ENCODE results near the gene GPR141.

Gene GPR141, protein sequence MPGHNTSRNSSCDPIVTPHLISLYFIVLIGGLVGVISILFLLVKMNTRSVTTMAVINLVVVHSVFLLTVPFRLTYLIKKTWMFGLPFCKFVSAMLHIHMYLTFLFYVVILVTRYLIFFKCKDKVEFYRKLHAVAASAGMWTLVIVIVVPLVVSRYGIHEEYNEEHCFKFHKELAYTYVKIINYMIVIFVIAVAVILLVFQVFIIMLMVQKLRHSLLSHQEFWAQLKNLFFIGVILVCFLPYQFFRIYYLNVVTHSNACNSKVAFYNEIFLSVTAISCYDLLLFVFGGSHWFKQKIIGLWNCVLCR

DNA sequence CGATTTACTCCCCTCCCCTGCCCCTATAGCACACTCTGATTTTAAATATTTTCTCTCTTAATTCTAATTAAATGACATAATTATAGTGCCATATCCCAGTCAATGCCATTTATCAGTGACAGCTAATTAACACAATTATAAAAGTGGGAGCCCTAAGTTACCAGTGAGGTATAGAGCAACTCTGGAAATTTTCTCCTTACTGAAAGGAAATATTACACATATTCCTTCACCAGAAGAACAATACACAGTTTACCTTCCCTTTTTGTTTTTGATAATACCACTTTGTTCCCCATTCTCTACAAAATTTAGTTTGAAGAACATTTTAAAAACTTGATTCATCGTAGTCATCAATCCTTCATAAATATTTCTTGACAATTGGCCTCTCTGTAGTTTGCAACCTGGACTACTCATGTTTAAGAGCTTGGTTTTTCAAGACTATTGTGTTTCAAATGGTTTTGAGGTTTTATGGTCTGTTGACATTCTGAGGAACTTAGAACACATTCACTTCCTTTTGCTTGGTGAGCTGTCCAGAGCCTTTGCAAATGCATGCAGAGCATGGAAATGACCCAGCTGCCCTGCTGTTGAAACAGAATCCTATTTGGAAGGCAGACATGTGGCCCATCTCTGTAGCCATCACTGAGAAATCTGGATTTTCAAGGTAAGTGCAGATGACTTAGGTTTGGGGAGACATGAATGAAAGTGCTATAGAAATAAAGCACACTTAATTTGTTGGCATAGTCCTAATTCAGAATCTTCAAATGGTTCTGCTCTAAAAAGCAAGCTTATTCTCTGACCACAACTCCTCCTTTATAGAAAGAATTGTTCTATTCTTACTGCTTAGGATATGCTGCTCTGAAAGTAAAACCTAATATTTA lies at the start of gene GPR141:
GPR141 (plus strand) TSS at position 521 of the 875 bp plus-strand sequence. CDS start 56,628 bp downstream, outside the sequence.
- peak; percentile 97 for DNase-seq

DNA sequence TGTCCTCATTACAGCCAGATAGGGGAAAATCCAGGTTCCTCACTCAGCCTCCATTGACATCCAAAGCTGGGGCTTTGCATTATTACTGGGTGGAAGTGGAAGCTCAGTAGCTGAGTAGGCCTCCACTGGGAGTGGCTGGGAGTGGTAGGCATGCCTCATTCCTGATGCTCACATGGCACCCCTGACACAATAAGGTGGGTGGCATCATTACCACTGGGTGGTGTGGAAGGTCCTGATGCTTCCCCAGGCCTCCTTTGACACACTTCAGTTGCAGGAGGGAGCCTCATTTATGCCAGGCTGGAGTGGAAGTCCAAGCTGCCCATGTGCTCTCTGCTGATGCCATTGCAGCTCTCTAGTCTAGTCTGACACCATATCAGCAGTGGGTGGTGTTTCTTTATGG lies 48.2 kb upstream of the GPR141 start:
- DNase-seq, result no peak

DNA sequence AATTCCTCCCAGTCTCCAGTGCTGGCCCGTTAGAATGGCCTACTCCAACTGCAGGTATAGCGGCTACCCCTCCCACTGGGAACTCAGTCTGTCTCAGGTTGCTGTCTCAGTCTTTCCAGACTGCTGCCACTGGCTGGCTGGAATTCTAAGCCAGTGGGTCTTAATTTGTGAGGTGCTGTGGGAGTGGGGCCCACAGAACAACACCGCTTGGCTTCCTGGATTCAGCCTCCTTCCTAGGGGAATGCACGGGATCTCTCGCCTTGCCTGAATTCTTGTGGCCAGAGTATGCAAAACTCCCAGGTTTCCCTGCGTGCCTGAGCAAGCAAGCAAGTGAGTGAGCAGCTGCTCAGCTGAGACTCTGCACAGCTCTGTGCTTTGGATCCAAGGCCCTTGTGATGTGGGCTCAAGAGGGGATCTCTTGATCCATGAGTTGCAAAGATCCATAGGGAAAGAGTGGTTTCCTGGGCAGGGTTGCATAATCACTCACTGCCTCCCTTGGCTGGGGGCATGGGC lies 41.5 kb upstream of the GPR141 start:
- no peak for DNase-seq

DNA sequence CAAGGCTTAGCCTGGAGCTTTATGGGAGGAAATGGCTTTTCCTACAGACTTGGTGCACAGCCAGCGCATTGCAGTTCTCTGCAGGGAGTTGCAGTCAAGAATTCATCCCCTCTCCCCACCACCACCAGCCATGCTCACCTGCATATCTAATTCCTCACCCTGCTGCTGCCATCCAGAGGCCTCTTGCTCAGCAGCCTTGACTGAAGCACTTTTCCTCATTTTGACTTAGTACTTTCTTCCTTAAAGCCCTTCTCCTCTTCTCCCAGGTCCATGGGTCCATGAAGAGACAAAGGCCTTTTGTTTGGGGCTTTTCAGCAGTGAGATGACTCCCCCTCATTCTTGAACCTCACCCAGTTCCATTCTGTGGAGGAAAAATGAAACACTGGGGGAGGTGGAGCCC lies 39.7 kb upstream of the GPR141 start:
- no peak for DNase-seq

DNA sequence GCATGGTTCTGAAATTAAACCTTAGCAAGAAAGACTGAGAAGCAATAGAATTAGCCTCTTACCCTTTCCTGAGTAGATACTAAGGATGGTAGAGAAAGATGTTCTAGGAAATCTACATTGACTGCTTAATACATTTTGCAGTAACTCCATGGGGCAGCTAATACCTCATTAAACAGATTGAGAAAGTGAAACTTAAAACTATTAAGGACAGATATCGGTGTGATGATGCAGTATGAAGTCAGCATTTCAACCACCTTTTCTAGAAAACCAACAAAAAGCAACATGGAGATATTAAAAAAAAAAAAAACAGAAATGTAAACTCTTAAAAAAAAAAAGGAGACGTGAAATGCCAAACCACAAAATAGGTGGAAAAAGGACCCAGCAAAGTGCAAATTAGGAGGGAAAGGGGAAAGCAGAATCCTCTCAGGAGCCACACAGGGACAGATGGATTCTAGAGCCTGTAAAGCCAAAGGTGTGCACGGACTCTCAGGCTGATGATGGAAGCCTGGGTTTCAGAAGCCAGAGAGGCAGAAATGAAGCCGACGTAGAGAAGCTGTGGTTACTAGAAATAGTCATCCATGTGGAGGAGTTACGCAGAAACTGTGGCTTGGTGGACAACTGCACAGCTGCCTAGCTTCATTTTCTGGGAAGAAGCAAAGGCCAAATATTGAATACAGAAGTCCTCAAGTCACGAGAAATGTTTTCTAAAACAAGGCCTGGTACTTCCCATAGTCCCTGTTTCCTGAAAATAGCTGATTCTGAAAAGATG lies 38.1 kb upstream of the GPR141 start:
- DNase-seq, result peak; percentile 71

DNA sequence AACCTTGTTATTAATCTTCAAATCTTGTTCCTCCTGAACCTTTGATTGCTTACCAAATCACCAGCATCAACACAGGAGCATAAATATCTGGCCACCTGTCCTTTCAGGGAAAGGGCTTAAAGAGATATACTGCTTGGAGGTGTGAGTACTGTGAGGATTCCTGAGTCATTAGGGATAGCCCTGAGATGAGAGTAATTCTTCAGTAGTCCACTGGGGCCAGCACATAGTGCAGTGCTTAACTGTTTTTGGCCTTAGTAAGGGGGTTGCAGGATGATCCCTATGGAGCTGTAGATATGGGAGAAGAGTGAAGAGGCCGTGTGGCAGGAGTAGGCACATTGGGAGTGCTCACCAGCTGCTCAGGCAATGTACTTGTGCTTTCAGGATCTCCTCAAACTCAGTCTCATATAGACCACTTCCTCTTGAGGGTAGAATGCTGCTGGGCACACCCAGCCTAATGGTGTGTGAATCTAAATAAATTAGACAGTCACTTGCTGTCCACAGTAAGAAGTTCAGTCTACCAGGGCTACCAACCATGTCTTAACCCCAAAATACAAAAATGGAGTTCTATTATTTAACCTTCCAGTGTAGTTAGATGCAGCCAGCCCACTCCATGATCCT lies 26.5 kb upstream of the GPR141 start:
- peak; percentile 72 for DNase-seq

DNA sequence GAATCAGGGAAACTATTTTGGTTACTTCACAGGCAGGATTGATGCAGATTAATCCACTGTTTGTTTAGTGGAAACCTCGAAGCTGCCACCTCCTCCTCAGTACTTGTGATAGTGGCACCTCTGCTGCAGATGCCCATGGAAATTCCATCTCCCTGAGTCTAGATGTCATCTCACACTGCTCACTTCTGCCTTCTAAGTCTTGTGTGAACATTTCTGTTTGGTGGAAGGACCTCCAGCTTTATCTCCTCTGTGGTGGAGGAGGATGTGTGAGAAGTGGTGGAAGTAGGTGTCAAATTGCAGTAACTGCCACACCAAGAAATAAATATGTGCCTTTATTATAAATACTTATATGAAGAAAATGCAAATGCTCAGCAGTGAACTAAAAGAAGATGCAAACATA lies 25.8 kb upstream of the GPR141 start:
- peak; percentile 36 for DNase-seq

DNA sequence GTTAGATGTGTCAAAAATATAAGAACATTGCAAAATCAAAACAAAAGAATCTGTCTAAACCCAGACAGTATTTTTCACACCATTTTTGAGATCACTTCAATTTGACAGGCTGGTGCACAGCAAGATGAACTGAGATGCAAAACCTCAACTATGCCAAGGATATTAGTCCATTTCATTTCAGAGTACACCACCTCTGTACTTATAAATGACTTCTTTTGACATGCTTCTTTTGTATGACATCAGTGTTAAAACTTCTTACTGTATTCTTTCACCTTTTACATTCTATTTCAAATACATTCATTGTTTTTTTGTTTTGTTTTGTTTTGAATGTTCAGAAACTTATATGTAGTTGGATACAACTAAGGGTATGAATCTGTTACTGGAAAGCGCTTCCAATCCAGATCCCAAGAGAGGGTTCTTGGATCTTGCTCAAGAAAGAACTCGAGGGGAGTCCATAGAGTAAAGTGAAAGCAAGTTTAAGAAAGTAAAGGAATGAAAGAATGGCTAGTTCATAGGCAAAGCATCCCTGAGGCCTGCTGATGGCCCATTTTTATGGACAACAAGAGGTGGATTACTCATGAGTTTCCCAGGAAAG lies 23.5 kb upstream of the GPR141 start:
- DNase-seq, result no peak

DNA sequence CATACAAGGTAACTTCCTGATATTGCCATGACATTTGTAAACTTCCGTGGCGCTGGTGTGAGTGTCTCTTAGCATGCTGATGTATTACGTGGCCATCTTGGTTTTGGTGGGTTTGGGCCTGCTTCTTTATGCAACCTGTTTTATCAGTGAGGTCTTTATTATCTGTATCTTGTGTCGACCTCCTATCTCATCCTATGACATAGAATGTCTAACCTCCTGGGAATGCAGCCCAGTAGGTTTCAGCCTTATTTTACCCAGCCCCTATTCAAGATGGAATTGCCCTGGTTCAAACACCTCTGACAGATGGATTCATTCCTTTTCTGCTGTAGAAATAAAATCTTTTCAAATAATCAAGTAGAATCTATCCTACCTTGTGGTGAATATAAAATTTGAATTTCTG lies 23.0 kb upstream of the GPR141 start:
- no peak for DNase-seq

DNA sequence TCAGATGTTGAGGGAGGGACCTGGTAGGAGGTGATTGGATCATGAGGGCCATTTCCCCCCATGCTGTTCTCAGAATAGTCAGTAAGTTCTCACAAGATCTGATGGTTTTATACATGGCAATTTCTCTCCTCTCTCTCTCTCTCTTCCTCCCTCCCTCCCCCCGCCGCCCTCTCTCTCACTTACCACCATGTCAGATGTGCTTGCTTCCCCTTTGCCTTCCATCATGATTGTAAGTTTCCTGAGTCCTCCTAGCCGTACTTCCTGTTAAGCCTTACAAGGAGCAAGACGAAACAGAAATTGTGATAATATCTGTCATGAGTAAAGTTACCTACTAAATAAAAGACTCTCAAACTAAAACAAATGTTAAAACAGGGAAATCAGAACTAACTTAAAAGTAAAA lies 19.9 kb upstream of the GPR141 start:
- peak; percentile 88 for DNase-seq

DNA sequence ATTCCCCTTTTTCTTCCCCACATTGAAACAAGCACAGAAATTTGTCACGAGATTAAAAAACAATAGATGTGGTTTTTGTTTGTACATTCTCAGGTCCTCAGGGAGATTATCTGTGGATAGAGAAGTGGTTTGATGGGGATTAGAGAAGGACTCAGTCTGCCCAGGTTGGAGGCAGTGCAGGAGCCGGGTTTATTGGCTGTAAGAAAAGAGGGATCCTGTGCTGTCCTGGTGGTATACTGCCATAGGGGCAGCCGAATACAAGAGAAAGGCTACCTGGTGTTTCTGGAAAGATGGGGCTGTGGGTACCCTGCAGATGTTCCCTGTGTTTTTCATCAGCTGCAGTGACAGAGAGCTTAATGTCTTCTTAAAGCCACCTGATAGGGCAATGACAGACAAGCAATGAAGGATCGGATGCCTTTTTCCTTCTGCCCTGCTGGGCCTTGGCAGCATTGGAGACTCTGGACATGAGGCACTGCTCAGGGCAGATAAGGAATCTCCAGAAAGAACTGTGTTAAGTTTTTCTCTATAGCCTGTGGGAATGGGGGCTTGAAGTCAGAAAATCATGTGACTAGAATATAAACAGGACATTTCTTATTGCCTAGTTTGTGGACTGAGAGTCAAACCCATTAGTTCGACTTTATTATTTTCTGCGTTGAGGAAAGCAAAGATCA lies 18.1 kb upstream of the GPR141 start:
- DNase-seq, result peak; percentile 84

DNA sequence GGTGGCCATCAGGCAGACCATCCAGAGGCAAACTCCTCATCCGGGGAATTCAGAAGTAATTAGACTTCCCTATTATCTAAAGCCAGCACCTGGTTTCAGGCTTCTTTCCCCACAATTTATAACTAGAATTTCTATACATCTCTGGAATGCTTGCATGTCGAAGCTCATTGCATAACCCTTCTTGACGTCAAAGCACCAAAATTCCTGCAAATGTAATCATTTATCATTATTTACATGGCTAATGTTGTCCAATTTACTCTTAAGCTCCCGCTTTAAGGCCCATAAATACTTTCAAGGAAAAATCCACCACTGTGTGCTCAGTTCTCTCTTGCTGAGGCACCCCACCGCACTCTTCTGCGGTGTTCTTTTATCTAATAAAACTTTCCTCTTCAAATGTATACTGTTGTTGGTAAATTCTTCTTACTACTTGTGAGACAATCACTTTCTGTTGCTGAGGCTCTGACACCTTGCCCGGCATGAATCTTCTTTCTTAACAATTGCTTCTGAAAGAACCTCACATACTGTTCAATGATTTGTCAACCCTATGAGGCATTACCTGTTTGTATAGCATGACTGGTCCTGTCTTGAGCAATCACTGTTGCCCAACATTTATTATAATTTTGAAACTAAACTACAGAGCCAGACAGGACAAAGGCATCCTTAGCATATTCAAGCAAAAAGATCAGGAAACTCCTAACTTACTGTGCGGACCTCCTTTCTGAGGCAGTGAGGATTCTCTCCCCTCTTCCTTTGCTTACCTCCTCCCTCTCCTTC lies 17.4 kb upstream of the GPR141 start:
- DNase-seq, result peak; percentile 57

DNA sequence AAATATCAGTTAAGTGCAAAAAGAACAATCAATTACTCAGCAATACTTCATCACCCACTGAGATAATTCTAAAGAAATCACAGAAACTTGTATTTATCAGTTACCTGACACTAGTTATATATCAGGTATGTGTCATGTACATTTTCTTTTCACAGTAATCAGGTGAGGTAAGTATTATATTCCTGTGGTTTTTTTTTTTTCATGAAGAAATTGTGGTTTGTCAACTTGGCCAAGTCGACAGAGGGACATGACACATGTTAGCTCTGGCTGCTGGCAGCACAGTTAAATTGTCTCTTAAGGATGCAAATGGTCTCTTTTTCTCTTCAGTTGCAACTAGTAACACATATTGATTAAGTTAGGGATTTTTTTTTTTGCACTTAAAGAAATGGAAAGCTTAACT lies 13.7 kb upstream of the GPR141 start:
- DNase-seq, result no peak

DNA sequence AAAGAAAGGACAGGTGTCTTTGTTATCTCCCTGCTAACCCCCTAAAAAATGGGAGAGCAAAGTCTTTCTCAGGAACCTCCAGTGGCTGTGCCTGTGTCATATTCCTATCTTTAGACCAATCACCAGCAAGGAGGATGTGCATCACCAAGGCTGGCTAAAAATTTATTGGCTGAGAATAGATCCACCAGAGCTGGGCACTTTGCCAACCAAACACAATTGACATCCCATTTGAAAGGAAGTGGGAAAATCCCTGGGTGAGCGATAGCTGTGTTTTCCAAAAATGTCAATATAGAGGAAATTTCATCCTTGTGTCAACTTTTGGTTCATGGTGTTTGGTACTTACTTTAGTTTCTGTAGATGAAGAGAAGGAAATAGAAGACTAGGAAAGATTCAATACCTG lies 13.1 kb upstream of the GPR141 start:
- DNase-seq, result no peak

DNA sequence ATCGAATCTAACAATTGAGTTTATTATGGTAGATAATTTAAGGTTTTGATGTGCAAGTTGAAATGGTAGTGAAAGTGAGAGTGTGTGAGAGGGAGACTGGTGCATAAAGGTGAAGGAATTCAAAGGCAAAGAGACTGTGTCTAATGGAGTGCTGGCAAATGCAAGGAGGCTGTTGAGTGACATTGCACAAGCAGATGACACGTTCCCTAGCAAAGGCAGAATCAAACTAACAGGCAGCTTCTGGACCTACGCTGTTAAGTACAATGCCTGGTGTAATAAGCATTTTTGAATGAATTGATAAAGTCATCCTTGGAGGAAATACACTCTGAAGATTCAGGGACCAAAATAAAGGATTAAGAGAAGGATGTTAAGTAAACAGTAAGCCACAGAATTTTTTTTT lies 11.7 kb upstream of the GPR141 start:
- DNase-seq, result peak; percentile 12

DNA sequence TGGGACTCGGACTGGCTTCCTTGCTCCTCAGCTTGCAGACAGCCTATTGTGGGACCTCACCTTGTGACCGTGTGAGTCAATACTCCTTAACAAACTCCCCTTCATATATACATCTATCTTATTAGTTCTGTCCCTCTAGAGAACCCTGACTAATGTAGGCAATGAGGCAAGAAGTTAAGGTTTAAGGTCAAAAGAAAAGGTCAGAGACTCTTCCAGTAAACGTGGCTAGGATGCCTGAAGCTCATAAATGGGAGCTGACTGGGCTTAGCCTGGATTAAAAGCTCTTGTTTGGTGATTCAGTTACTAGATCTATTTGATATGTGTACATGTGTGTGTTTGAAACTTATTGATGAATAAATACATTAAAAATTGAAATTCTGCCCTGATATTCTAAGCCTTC lies 10.6 kb upstream of the GPR141 start:
- DNase-seq, result no peak

DNA sequence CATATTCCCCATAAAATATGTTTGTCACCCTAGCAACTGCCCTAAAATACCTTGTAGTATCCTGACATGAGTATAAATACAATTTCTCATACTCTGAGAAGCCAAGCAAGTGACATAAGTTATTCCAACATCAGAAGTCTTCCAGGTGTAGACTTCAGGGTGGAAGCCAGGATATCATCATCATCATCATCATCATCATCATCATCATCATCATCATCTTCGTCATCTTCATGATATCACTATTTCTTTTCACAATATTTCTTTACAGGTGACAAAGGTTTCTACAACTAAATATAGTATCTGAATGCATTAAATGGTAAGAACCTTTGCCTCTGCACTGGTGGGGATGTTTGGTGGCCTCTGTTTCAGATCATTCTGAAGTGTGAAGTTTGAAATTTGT lies 10.0 kb upstream of the GPR141 start:
- DNase-seq, result no peak

DNA sequence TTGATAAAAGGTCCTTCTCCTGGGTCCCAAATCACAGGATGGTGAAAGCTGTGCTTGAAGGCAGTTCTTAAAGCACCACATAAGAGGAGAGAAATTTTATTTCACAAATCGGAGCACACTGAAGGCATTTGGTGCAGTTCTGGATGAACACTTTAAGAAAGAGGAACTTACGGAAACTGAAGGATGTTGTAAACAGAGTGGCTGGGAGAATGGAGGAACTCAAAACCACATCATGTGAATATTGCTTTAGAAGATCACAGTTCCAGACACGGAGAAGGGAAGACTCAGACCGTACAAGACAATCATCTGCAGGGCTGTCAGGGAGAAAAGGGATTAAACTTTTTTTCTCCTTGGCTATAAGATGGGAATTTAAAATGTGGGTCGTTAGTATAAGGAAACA lies 9.0 kb upstream of the GPR141 start:
- DNase-seq, result peak; percentile 91

DNA sequence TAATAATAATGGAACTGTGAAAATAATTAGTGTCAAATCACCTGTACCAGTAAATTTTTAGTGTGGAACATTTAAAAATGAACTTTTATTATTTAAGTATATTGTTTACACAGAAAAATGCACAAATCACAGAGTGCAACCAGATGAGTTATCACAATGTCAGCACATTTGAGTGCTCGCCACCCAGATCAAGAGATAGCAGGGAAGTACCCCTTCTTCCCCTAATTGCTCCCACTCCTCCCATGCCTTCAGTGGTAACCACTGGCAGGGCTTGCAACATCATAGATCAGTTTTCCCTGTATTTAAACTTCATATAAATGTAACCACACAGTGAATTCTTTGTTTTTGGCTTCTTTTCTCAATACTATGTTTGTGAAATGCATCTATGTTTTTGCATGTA lies 7.8 kb upstream of the GPR141 start:
- DNase-seq, result no peak

DNA sequence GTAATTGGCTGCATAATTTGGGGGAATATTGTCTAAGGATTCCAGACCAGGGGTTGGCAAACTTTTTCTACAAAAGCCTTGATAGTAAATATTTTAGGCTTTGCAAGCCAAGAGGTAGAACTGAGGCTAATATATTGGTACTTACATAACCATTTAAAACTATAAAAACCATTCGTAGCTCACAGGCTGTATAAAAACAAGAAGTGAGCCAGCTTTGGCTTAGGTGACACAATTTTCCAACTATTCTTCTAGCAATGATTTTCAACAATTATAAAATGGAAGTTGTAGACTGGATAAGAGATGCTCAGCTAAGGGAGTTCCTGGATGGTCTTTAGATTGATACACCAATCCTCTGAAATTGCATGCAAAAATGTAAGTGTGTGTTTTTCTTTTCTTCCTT lies 1.4 kb downstream of the GPR141 start:
- no peak for DNase-seq
